Glutamatergic neuron (in vitro differentiated cells): ENCODE results near the gene SAMD14. TPM values are rescaled to one million over a fixed set of nuclear protein-coding genes. Genes with fewer than 3 reads are reported as not detected.

Experiments used
- DNase-seq: peaks from one replicate; pipeline ENCODE4 v3.0.0; 2022
- H3K27ac Mint-ChIP-seq: one replicate; pipeline ENCODE4 v1.8.0; 2020; ENCODE audit warnings: mild to moderate bottlenecking, mixed read lengths, inconsistent platforms; ENCODE audit not compliant: unreplicated experiment
- H3K27me3 Mint-ChIP-seq: one replicate; pipeline ENCODE4 v1.8.0; 2020; ENCODE audit warnings: mild to moderate bottlenecking, moderate library complexity, mixed read lengths, inconsistent platforms; ENCODE audit not compliant: unreplicated experiment
- H3K36me3 Mint-ChIP-seq: one replicate; pipeline ENCODE4 v1.8.0; 2020; ENCODE audit warnings: mild to moderate bottlenecking, mixed read lengths, inconsistent platforms; ENCODE audit not compliant: unreplicated experiment
- H3K4me1 Mint-ChIP-seq: one replicate; pipeline ENCODE4 v1.8.0; 2020; ENCODE audit warnings: mild to moderate bottlenecking, low read depth, mixed read lengths, inconsistent platforms; ENCODE audit not compliant: unreplicated experiment
- H3K4me3 Mint-ChIP-seq: one replicate; pipeline ENCODE4 v1.8.0; 2020; ENCODE audit warnings: mild to moderate bottlenecking, mixed read lengths, inconsistent platforms; ENCODE audit not compliant: unreplicated experiment
- H3K9me3 Mint-ChIP-seq: one replicate; pipeline ENCODE4 v1.8.0; 2020; ENCODE audit warnings: mild to moderate bottlenecking, moderate library complexity, mixed read lengths, inconsistent platforms; ENCODE audit not compliant: unreplicated experiment
- total RNA-seq: library from RNA; stranded (reverse); fragmentation: NEBNext Ultra II Directional; extraction: Animal tissue kit (Norgen Biotek cat#: 25700); gene quantifications from one replicate; pipeline ENCODE4 v1.2.1, GENCODE V29; 2021; ENCODE audit not compliant: unreplicated experiment
- TF ChIP-seq, protein P1 (sequence below): fragments of 200-600 bp; sonication (generic); IDR thresholded peaks from one replicate; pipeline ENCODE4 v1.5.0; 2021; ENCODE audit not compliant: partially characterized antibody, unreplicated experiment

Gene SAMD14
- total RNA-seq, 1 donor from 2014 or later: 95.0 TPM

DNA sequence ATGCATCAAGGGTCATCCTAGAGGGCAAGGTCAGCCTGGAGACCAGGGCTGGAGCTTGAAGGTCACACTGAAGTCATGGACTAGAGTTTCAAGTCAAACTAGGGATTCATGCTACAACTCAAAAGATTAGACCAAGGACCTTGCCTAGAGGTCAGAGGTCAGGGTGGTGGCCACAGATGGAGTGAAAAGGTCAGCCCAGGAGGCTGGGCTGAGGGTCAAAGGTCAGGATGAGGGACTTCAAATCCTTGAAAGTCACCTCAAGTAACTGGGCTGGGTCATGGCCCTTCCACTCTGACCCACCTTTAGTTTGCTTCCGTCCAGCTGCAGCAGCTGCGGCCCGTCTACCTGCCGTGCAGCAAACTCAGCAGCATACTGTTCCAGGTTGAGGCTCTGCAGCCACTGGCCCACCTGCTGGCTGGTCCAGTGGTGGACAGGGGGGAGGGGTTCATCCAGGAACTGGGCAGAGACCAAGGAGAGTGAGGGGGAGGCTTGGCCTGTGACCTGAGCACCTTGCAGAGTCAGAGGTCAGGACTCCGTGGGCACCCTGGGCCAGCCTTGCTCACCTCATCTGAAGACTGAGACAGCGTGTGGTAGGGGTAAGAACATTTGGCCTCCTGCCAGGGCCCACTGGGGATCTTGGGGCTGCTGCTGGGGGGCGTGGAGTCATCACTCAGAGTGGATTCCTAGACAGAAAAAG is 16.2 kb downstream of the SAMD14 start:
- Mint-ChIP-seq H3K4me1 (peaks cover 18% of the 10 kb centered on the region), H3K27me3 (peaks cover 18% of the 10 kb centered on the region), H3K9me3 (peaks cover 10% of the 10 kb centered on the region), H3K4me3 (no peak overlapping the region), H3K27ac (peak overlapping the region; percentile 43), H3K36me3 (peaks cover 9% of the 10 kb centered on the region)
- TF ChIP-seq, protein P1, sequence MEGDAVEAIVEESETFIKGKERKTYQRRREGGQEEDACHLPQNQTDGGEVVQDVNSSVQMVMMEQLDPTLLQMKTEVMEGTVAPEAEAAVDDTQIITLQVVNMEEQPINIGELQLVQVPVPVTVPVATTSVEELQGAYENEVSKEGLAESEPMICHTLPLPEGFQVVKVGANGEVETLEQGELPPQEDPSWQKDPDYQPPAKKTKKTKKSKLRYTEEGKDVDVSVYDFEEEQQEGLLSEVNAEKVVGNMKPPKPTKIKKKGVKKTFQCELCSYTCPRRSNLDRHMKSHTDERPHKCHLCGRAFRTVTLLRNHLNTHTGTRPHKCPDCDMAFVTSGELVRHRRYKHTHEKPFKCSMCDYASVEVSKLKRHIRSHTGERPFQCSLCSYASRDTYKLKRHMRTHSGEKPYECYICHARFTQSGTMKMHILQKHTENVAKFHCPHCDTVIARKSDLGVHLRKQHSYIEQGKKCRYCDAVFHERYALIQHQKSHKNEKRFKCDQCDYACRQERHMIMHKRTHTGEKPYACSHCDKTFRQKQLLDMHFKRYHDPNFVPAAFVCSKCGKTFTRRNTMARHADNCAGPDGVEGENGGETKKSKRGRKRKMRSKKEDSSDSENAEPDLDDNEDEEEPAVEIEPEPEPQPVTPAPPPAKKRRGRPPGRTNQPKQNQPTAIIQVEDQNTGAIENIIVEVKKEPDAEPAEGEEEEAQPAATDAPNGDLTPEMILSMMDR: no peak
- no peak for DNase-seq

DNA sequence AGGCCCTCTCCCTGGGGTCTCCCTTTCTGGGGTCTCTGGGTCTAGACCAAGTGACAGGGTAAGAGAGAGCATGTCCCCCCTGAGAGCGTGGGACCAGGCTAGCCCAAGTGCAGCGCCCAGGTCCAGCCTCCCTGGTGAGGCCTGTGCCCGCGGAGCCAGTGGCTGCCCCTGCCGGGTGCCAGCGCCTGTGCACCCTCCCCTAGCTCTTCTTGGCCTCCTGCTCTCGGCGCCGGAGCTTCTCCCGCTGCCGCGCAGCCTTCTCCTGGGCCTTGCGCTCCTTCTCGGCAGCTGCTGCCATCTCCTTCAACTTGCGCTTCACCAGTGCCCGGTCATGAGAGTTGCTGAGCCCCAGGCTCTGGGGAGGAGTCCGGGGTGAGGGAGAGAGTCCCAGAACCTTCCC is 17.3 kb downstream of the SAMD14 start:
- no peak for DNase-seq
- H3K4me3 Mint-ChIP-seq: no peak overlapping the region
- H3K9me3 Mint-ChIP-seq: peaks cover 10% of the 10 kb centered on the region
- H3K27me3 Mint-ChIP-seq: peaks cover 17% of the 10 kb centered on the region
- peaks cover 9% of the 10 kb centered on the region for H3K36me3 Mint-ChIP-seq
- no peak overlapping the region for H3K27ac Mint-ChIP-seq
- TF ChIP-seq, protein P1: no peak
- H3K4me1 Mint-ChIP-seq: peaks cover 18% of the 10 kb centered on the region

DNA sequence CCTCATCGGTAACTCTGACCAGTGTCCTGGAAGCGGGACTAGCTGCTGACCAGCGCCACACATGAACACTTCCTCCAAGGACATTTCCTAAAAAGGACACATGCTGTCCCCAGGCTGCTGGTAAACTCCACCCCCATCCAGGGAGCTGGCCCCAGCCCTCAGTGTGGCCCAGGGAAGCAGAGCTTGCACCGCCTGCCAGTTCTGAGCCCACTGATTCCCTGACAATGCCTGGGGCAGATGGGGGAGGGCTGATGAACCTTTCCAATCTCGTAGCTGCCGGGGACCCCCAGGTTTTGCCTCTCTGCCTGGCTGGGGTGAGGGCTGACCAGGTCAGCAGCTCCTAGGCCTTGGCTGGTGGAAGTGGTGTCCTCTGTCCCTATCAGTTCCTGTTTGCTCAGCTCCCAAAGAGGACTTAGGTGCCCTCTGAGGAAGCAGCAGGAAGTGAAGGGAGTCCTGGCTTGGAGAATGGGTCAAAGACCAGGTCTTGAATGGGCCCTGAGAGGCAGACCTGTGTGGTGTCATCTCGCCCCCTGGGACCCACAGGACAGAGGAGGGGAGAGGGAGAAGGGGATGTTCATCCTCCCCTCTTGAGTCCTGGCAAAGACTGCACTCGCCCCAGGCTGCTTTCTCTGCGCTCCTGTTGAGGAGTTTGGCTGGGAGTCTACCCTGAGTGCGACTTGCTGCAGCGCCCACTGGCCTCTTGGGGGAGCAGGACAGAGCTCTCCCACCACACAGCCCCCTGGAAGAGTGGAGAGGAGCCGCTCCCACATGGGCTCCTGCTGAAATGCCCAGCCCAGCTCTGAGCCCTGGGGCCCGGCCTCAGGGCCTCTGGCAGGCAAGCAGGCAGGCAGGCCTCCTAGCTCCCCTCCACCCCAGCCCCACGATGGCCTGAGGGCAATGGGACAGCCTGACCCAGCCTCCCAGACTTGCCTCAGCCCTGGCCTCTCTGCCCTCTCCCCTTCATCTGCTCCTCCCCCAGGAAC is 18.0 kb downstream of the SAMD14 start:
- peaks cover 9% of the 10 kb centered on the region for H3K36me3 Mint-ChIP-seq
- peak overlapping the region; percentile 97 for H3K27ac Mint-ChIP-seq
- peaks cover 17% of the 10 kb centered on the region for H3K27me3 Mint-ChIP-seq
- TF ChIP-seq, protein P1: no peak
- peak; percentile 64 for DNase-seq
- peaks cover 18% of the 10 kb centered on the region for H3K4me1 Mint-ChIP-seq
- peaks cover 9% of the 10 kb centered on the region for H3K9me3 Mint-ChIP-seq
- H3K4me3 Mint-ChIP-seq: no peak overlapping the region

DNA sequence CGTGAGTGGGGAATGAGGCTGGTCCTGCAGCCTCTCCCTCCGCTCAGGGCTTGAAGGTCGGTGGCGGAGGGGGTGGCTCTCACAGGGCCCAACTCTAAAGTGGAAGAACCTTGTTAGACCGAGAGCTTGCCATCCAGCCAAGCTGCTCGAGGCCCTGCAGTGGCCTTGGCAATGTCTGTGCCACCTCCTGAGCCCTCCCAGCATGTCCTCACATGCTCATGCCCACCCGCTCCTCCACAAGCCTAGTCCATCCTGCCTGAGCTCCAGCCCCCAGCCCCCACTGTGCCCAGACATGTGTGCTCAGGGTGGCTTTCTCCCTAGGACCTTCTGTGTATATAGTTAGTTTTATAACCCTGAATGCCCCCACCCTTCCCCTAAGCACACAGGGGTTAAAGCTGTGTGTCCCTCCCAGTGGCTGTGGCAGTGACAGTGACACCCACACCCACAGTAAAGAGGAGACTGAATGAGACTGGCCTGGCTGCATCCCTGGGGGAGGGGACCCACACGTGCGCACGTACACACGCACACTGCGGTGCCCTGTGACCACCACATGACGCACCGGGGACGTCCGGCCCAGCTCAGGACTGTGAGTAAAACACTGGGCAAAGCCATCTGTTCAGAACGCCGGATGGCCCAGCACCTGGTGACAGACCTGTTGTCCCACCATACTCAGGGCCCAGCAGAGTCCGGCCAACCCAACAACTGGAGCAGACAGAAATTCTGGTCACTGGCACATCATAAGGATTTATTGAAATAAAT is 19.2 kb downstream of the SAMD14 start:
- H3K27me3 Mint-ChIP-seq: peaks cover 17% of the 10 kb centered on the region
- H3K4me3 Mint-ChIP-seq: peak overlapping the region; percentile 57
- peaks cover 5% of the 10 kb centered on the region for H3K36me3 Mint-ChIP-seq
- peak; percentile 57 for DNase-seq
- TF ChIP-seq, protein P1: no peak
- peak overlapping the region; percentile 97 for H3K27ac Mint-ChIP-seq
- peaks cover 18% of the 10 kb centered on the region for H3K4me1 Mint-ChIP-seq
- H3K9me3 Mint-ChIP-seq: peaks cover 5% of the 10 kb centered on the region
